ENCODE data around the gene CCP110. TPM values are rescaled to one million over a fixed set of nuclear protein-coding genes. Genes with fewer than 3 reads are reported as not detected.
"Not testable (repeated sequence)": the region's sequence is repeated elsewhere in the genome, so short reads cannot be mapped to it uniquely, and the experiment has no call there.

Gene CCP110
- total RNA-seq, 1 donor from 2014 or later = 7.8 TPM

GRCh38 chr16:19513377-19514053 lies 10.2 kb upstream of the CCP110 start:
- DNase-seq = no peak

GRCh38 chr16:19515757-19516156 lies 8.0 kb upstream of the CCP110 start:
- DNase-seq = no peak

- peak; percentile 3 for DNase-seq
Measured at GRCh38 chr16:19517424-19518089, 6.2 kb upstream of the CCP110 start.

GRCh38 chr16:19518388-19518787 lies 5.4 kb upstream of the CCP110 start:
- DNase-seq = no peak

GRCh38 chr16:19520861-19521331 lies 2.8 kb upstream of the CCP110 start:
- DNase-seq = peak; percentile 55

- peak; percentile 94 for DNase-seq
Measured at GRCh38 chr16:19521471-19522396, 2.0 kb upstream of the CCP110 start, which contains the start of gene GDE1. Gene GDE1, minus strand, starts transcription at chr16:19522098. Its CDS starts 134 bp downstream, at chr16:19521964.

GRCh38 chr16:19522397-19522732 lies 1.4 kb upstream of the CCP110 start:
- DNase-seq = no peak

- DNase-seq = no peak
Measured at GRCh38 chr16:19522760-19523159, 982 bp upstream of the CCP110 start.

GRCh38 chr16:19523184-19523558 lies 571 bp upstream of the CCP110 start:
- no peak for DNase-seq

GRCh38 chr16:19524356-19524615 lies 544 bp downstream of the CCP110 start:
- DNase-seq = peak; percentile 17

GRCh38 chr16:19524616-19525384 lies 1.1 kb downstream of the CCP110 start:
- peak; percentile 23 for DNase-seq

- no peak for DNase-seq
Measured at GRCh38 chr16:19525385-19525723, 1.6 kb downstream of the CCP110 start.

- DNase-seq = no peak
Measured at GRCh38 chr16:19527161-19527560, 3.4 kb downstream of the CCP110 start.

GRCh38 chr16:19528666-19529065 lies 4.9 kb downstream of the CCP110 start:
- no peak for DNase-seq

- DNase-seq = no peak
Measured at GRCh38 chr16:19532601-19533000, 8.9 kb downstream of the CCP110 start.

- DNase-seq = no peak
Measured at GRCh38 chr16:19540241-19540970, 16.7 kb downstream of the CCP110 start.

GRCh38 chr16:19542138-19542821 lies 18.5 kb downstream of the CCP110 start:
- DNase-seq = peak; percentile 24

- not testable (repeated sequence) for DNase-seq
Measured at GRCh38 chr16:19543278-19543996, 19.7 kb downstream of the CCP110 start.

- DNase-seq = no peak
Measured at GRCh38 chr16:19548144-19548543, 24.4 kb downstream of the CCP110 start.

GRCh38 chr16:19549673-19550072 lies 25.9 kb downstream of the CCP110 start:
- no peak for DNase-seq

Measured in dermis blood vessel endothelial cell (primary cell).